HEK293 (cell line): ENCODE measurements around the gene TOR4A.

Source experiments
- CTCF ChIA-PET: fragments of 350-600 bp; formaldehyde crosslinking; extraction: SDS; loops from one replicate; lab custom pipeline; 2021; ENCODE audit warnings: antibody characterized with exemption; lab: Yijun Ruan, JAX
- POLR2A ChIA-PET: fragments of 300-600 bp; formaldehyde crosslinking; extraction: SDS; loops from one replicate; lab custom pipeline; 2020; ENCODE audit warnings: antibody characterized with exemption, inconsistent platforms; lab: Yijun Ruan, JAX
- H3K27ac ChIP-seq: fragments of 200-500 bp; sonication (Bioruptor generic); 2 replicates; pipeline ENCODE4 v1.5.1; 2014; ENCODE audit warnings: low read depth, low read length, control low read depth, inconsistent platforms; ENCODE audit errors: extremely low read depth
- H3K36me3 ChIP-seq, 2 experiments: fragments of 200-500 bp in 1 of 2; sonication (Bioruptor generic) in 1 of 2; 1 replicate in 1 of 2; 2 replicates in 1 of 2; pipeline ENCODE4 v1.5.1; 2014 to 2017; ENCODE audit warnings: inconsistent platforms in 2 of 2, low read length in 2 of 2; ENCODE audit not compliant: control insufficient read depth in 2 of 2, insufficient read depth in 1 of 2
- H3K4me1 ChIP-seq: fragments of 200-500 bp; sonication (Bioruptor generic); 2 replicates; pipeline ENCODE4 v1.5.1; 2014; ENCODE audit warnings: mild to moderate bottlenecking, low read length, inconsistent platforms; ENCODE audit not compliant: control insufficient read depth, insufficient read depth
- H3K4me3 ChIP-seq: 2 replicates; pipeline ENCODE4 v1.5.1; 2011; ENCODE audit warnings: low read depth, mild to moderate bottlenecking, control low read depth, low read length, moderate library complexity
- H3K9me3 ChIP-seq: fragments of 200-500 bp; sonication (Bioruptor generic); 2 replicates; pipeline ENCODE4 v1.5.1; 2014; ENCODE audit warnings: low read depth, low read length, inconsistent platforms; ENCODE audit not compliant: control insufficient read depth, insufficient read depth
- GLIS2 ChIP-seq: fragments of 450-650 bp; formaldehyde crosslinking; IDR thresholded peaks from 2 replicates; pipeline ENCODE4 v1.5.1; 2016; ENCODE audit warnings: missing biosample characterization, missing genetic modification characterization
- PRDM2 ChIP-seq: fragments of 450-650 bp; formaldehyde crosslinking; IDR thresholded peaks from 2 replicates; pipeline ENCODE4 v1.5.1; 2016; ENCODE audit warnings: missing biosample characterization, missing genetic modification characterization, borderline replicate concordance
- PRDM4 ChIP-seq: fragments of 450-650 bp; formaldehyde crosslinking; IDR thresholded peaks from 2 replicates; pipeline ENCODE4 v1.5.1; 2017; ENCODE audit warnings: missing biosample characterization, missing genetic modification characterization
- SCRT2 ChIP-seq: fragments of 450-650 bp; formaldehyde crosslinking; IDR thresholded peaks from 2 replicates; pipeline ENCODE4 v1.5.1; 2016; ENCODE audit warnings: missing biosample characterization, missing genetic modification characterization
- YY2 ChIP-seq: fragments of 450-650 bp; formaldehyde crosslinking; IDR thresholded peaks from 2 replicates; pipeline ENCODE4 v1.5.1; 2016; ENCODE audit warnings: missing biosample characterization, missing genetic modification characterization
- ZBTB49 ChIP-seq: fragments of 450-650 bp; formaldehyde crosslinking; IDR thresholded peaks from 2 replicates; pipeline ENCODE4 v1.5.1; 2016; ENCODE audit warnings: missing biosample characterization, missing genetic modification characterization, low read depth
- ZNF121 ChIP-seq: fragments of 450-650 bp; formaldehyde crosslinking; IDR thresholded peaks from 2 replicates; pipeline ENCODE4 v1.5.1; 2016; ENCODE audit warnings: missing biosample characterization, missing genetic modification characterization
- ZNF24 ChIP-seq: fragments of 450-650 bp; formaldehyde crosslinking; IDR thresholded peaks from 2 replicates; pipeline ENCODE4 v1.5.1; 2016; ENCODE audit warnings: missing biosample characterization, missing genetic modification characterization
- ZNF530 ChIP-seq: fragments of 450-650 bp; formaldehyde crosslinking; IDR thresholded peaks from 2 replicates; pipeline ENCODE4 v1.5.1; 2016; ENCODE audit warnings: low read depth, missing biosample characterization, missing genetic modification characterization
- ZNF600 ChIP-seq: fragments of 450-650 bp; formaldehyde crosslinking; IDR thresholded peaks from 2 replicates; pipeline ENCODE4 v1.5.1; 2016; ENCODE audit warnings: missing biosample characterization, missing genetic modification characterization
- ZNF624 ChIP-seq: fragments of 450-650 bp; formaldehyde crosslinking; IDR thresholded peaks from 2 replicates; pipeline ENCODE4 v1.5.1; 2017; ENCODE audit warnings: missing biosample characterization, missing genetic modification characterization
- ZNF837 ChIP-seq: fragments of 450-650 bp; formaldehyde crosslinking; IDR thresholded peaks from 2 replicates; pipeline ENCODE4 v1.5.1; 2016; ENCODE audit warnings: missing biosample characterization, missing genetic modification characterization
- TF ChIP-seq, protein P1 (sequence below): fragments of 450-650 bp; formaldehyde crosslinking; optimal IDR thresholded peaks from 2 replicates; pipeline ENCODE3; 2016; ENCODE audit warnings: missing biosample characterization, mild to moderate bottlenecking, missing genetic modification characterization
- TF ChIP-seq, protein P2 (sequence below): fragments of 450-650 bp; formaldehyde crosslinking; IDR thresholded peaks from 2 replicates; pipeline ENCODE4 v1.5.1; 2016; ENCODE audit warnings: missing biosample characterization, missing genetic modification characterization, low read depth
- TF ChIP-seq, protein P3 (sequence below): sonication (generic); formaldehyde crosslinking; IDR thresholded peaks from 2 replicates; pipeline ENCODE4 v1.8.1; 2022; ENCODE audit warnings: mild to moderate bottlenecking, moderate library complexity, missing genetic modification reagents
- TF ChIP-seq, protein P4 (sequence below): fragments of 450-650 bp; formaldehyde crosslinking; IDR thresholded peaks from 2 replicates; pipeline ENCODE4 v1.5.1; 2017; ENCODE audit warnings: missing biosample characterization, mild to moderate bottlenecking, missing genetic modification characterization, moderate library complexity

TOR4A gene

DNA sequence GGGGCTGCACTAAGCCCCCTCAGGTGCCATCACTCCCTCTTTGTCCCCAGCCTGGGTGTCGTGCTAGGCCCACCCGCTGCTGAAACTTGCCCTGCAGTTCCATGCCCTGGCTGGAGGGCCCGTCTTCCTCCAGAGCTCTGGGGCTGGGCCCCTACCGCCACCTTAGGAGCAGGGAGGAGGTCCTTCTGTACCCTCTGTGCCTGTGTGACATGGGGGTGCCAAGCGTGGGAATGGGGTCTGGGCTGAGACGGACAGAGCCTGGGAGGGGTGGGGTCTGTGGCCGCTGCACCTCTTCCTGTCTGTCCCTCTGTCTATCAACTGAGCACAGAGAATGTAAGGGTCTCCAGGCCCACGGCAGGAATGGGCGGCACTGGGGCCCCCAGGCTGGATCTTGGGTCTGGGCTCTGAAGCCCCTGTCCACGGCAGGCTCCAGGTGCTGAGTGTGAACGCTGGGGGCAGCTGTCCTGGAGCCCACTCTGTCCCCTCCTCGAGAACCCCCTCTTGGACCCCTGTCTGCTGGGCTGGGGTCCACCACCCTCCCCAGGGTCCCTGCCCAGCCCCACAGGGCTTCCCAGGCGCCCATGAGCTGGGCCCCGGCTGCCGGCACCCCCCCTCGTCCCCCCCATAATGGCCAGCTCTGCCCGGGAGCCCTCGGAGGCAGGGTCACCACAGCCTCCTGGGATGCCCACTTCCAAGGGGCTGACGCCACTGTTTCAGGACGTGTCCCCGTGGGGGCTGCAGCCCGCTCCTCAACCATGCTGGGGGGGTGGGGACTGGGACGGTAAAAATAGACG lies 40.4 kb downstream of the TOR4A start:
- no peaks in the 10 kb centered on the region for H3K36me3 ChIP-seq
- H3K9me3 ChIP-seq: no peaks in the 10 kb centered on the region
- H3K4me3 ChIP-seq: no peak overlapping the region
- no peak overlapping the region for H3K27ac ChIP-seq
- POLR2A ChIA-PET: interaction anchor here (0.6 to 1.4 kb wide), 3 partner anchors 16 to 105 kb away, joined by 3 to 6 read pairs (median 6); partner anchors contain the start of genes EXD3, NOXA1 and NRARP
- no peaks in the 10 kb centered on the region for H3K4me1 ChIP-seq
- CTCF ChIA-PET: interaction anchor here (1.4 kb wide), 1 partner anchor 16 kb away, joined by 8 read pairs; the partner anchor contains the start of gene NRARP
- TF ChIP-seq ZNF121 (tag by site-specific recombination) (no peak), PRDM2 (tag by site-specific recombination) (no peak), ZNF530 (tag by site-specific recombination) (no peak), GLIS2 (peak; percentile 15; the same call in 1 of the 2 replicates), YY2 (no peak)
- TF ChIP-seq, protein P1, sequence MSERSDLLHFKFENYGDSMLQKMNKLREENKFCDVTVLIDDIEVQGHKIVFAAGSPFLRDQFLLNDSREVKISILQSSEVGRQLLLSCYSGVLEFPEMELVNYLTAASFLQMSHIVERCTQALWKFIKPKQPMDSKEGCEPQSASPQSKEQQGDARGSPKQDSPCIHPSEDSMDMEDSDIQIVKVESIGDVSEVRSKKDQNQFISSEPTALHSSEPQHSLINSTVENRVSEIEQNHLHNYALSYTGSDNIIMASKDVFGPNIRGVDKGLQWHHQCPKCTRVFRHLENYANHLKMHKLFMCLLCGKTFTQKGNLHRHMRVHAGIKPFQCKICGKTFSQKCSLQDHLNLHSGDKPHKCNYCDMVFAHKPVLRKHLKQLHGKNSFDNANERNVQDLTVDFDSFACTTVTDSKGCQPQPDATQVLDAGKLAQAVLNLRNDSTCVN (tag by site-specific recombination): no peak
- TF ChIP-seq, protein P2, sequence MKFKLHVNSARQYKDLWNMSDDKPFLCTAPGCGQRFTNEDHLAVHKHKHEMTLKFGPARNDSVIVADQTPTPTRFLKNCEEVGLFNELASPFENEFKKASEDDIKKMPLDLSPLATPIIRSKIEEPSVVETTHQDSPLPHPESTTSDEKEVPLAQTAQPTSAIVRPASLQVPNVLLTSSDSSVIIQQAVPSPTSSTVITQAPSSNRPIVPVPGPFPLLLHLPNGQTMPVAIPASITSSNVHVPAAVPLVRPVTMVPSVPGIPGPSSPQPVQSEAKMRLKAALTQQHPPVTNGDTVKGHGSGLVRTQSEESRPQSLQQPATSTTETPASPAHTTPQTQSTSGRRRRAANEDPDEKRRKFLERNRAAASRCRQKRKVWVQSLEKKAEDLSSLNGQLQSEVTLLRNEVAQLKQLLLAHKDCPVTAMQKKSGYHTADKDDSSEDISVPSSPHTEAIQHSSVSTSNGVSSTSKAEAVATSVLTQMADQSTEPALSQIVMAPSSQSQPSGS (tag by site-specific recombination): no peak

- POLR2A ChIA-PET: interaction anchor here (0.8 to 1.4 kb wide), 2 partner anchors 17 to 104 kb away, joined by 3 to 6 read pairs; partner anchors contain the start of genes EXD3, NOXA1 and NRARP
- no peaks in the 10 kb centered on the region for H3K4me1 ChIP-seq
- H3K4me3 ChIP-seq: no peak overlapping the region
- H3K36me3 ChIP-seq: no peaks in the 10 kb centered on the region
- no peaks in the 10 kb centered on the region for H3K9me3 ChIP-seq
- no peak overlapping the region for H3K27ac ChIP-seq
- CTCF ChIA-PET: interaction anchor here (0.6 kb wide), 1 partner anchor 127 kb away, joined by 4 read pairs; no protein-coding TSS in a partner anchor
- TF ChIP-seq ZNF624 (tag by site-specific recombination) (no peak), ZBTB49 (tag by site-specific recombination) (no peak), ZNF837 (tag by site-specific recombination) (no peak), ZNF600 (tag by site-specific recombination) (no peak), PRDM4 (no peak), ZNF24 (tag by site-specific recombination) (no peak), SCRT2 (tag by site-specific recombination) (no peak)
- TF ChIP-seq, protein P3, sequence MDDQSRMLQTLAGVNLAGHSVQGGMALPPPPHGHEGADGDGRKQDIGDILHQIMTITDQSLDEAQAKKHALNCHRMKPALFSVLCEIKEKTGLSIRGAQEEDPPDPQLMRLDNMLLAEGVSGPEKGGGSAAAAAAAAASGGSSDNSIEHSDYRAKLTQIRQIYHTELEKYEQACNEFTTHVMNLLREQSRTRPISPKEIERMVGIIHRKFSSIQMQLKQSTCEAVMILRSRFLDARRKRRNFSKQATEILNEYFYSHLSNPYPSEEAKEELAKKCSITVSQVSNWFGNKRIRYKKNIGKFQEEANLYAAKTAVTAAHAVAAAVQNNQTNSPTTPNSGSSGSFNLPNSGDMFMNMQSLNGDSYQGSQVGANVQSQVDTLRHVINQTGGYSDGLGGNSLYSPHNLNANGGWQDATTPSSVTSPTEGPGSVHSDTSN: no peak
- TF ChIP-seq, protein P4, sequence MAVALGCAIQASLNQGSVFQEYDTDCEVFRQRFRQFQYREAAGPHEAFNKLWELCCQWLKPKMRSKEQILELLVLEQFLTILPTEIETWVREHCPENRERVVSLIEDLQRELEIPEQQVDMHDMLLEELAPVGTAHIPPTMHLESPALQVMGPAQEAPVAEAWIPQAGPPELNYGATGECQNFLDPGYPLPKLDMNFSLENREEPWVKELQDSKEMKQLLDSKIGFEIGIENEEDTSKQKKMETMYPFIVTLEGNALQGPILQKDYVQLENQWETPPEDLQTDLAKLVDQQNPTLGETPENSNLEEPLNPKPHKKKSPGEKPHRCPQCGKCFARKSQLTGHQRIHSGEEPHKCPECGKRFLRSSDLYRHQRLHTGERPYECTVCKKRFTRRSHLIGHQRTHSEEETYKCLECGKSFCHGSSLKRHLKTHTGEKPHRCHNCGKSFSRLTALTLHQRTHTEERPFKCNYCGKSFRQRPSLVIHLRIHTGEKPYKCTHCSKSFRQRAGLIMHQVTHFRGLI (tag by site-specific recombination): no peak
Observed at GRCh38 chr9:137318602-137319001, 41.1 kb downstream of the TOR4A start.
